SK-N-MC (cell line): ENCODE results near the gene MRTFA.

Experiments
- EZH2 ChIP-seq: fragments of 200-600 bp; sonication (generic); IDR thresholded peaks from one replicate; pipeline ENCODE4 v1.6.1; 2017; ENCODE audit warnings: antibody characterized with exemption
- FOXP2 ChIP-seq: optimal IDR thresholded peaks from 2 replicates; pipeline ENCODE3; 2011; ENCODE audit warnings: mild to moderate bottlenecking, moderate library complexity; ENCODE audit not compliant: insufficient read depth; ENCODE audit errors: extremely low read length, control extremely low read depth
- POLR2AphosphoS5 ChIP-seq: IDR thresholded peaks from 2 replicates; pipeline ENCODE4 v1.6.1; 2012; ENCODE audit warnings: mild to moderate bottlenecking, low read depth, low read length, borderline replicate concordance

DNA sequence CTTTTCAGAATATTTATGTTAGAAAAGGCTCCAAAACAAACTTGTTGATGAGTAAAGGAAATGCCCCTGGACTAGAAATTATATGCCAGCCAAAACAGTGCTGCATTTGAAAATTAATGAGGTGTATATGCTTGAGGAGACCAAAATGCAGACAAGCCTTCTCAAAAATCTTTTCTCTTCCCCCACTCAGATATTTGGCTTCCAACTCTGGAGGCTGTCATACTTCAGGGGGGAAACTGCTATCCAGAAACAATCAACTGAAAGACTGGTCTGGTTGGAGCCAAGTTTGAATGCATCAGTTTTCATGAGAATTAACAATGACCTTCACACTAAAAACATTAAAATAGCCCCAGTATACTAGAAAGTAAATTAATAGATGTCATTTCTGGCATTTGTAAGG lies 167.9 kb downstream of the MRTFA start:
- no peak for TF ChIP-seq POLR2AphosphoS5
- no peak for TF ChIP-seq EZH2
- TF ChIP-seq FOXP2: no peak
